H1 (cell line): Measurements from ENCODE around the gene PCDHB3. TPM values are rescaled to one million over a fixed set of nuclear protein-coding genes. Genes with fewer than 3 reads are reported as not detected.
A peak's percentile ranks its signal among the peaks of the same experiment; 100 is the strongest.

Source experiments
- CTCF ChIA-PET: fragments of 300-600 bp; sonication (Branson Sonifier 250); formaldehyde crosslinking; loops from one replicate; lab custom pipeline; 2021; ENCODE audit not compliant: partially characterized antibody; lab: Charles Lee
- POLR2A ChIA-PET: fragments of 300-600 bp; sonication (Branson Sonifier 250); formaldehyde crosslinking; loops from one replicate; lab custom pipeline; 2021; ENCODE audit warnings: inconsistent platforms; ENCODE audit not compliant: partially characterized antibody; lab: Charles Lee
- DNase-seq, 2 experiments: peaks; one replicate each; pipeline versions ENCODE4 v3.0.0 to v3.0.0-alpha.2; 2010 to 2022; ENCODE audit warnings: low spot score in 2 of 2, low read depth in 1 of 2, mixed read lengths in 1 of 2
- FAIRE-seq: peaks from 2 replicates; lab custom pipeline; 2011; peaks lifted over from hg19 to GRCh38; lab: Jason Lieb, UNC
- H2AFZ ChIP-seq: 2 replicates; pipeline ENCODE4 v1.8.1; 2012; ENCODE audit warnings: low read length, inconsistent platforms
- H2AK5ac ChIP-seq: 2 replicates; pipeline ENCODE4 v1.6.1; 2013; ENCODE audit warnings: low read depth, low read length
- H2BK120ac ChIP-seq: replicated peaks from 2 replicates; pipeline ENCODE3; 2013; ENCODE audit warnings: low read depth, low read length, inconsistent platforms
- H2BK12ac ChIP-seq: 2 replicates; pipeline ENCODE4 v1.6.1; 2013; ENCODE audit warnings: low read depth, low read length
- H2BK15ac ChIP-seq: 2 replicates; pipeline ENCODE4 v1.6.1; 2013; ENCODE audit warnings: low read length
- H2BK20ac ChIP-seq: 2 replicates; pipeline ENCODE4 v1.6.1; 2013; ENCODE audit warnings: low read length
- H2BK5ac ChIP-seq: 2 replicates; pipeline ENCODE4 v1.6.1; 2013; ENCODE audit warnings: low read depth, low read length
- H3K14ac ChIP-seq: 2 replicates; pipeline ENCODE4 v1.6.1; 2013; ENCODE audit warnings: inconsistent platforms; ENCODE audit not compliant: insufficient read length
- H3K18ac ChIP-seq: 2 replicates; pipeline ENCODE4 v1.6.1; 2013; ENCODE audit warnings: low read length; ENCODE audit errors: extremely low read depth
- H3K23ac ChIP-seq: 2 replicates; pipeline ENCODE4 v1.6.1; 2013; ENCODE audit warnings: inconsistent platforms; ENCODE audit not compliant: insufficient read length
- H3K23me2 ChIP-seq: 2 replicates; pipeline ENCODE4 v1.6.1; 2013; ENCODE audit warnings: low read depth, low read length
- H3K27ac ChIP-seq: 2 replicates; pipeline ENCODE4 v1.6.1; 2011; ENCODE audit warnings: low read depth, low read length, inconsistent platforms
- H3K27me3 ChIP-seq, 4 experiments: replicated peaks in 1 of 4; 1 replicate in 1 of 4; 2 replicates in 3 of 4; pipeline versions ENCODE4 v1.6.1 to v1.8.1; 2011 to 2013; ENCODE audit warnings: low read length in 3 of 4, mild to moderate bottlenecking in 3 of 4, inconsistent platforms in 2 of 4, mixed read lengths in 2 of 4, moderate library complexity in 1 of 4; ENCODE audit not compliant: control insufficient read depth in 3 of 4, insufficient read depth in 3 of 4; ENCODE audit errors: extremely low read depth in 1 of 4
- H3K36me3 ChIP-seq, 4 experiments: 2 replicates each; pipeline versions ENCODE4 v1.6.1 to v1.8.1; 2011 to 2013; ENCODE audit warnings: mild to moderate bottlenecking in 4 of 4, low read length in 3 of 4, moderate library complexity in 2 of 4, control low read depth in 1 of 4, inconsistent platforms in 1 of 4; ENCODE audit not compliant: insufficient read depth in 4 of 4, control insufficient read depth in 2 of 4
- H3K4ac ChIP-seq: replicated peaks from 2 replicates; pipeline ENCODE3; 2013; ENCODE audit warnings: low read length, low read depth, mixed read lengths, inconsistent platforms; ENCODE audit not compliant: insufficient read length
- H3K4me1 ChIP-seq, 4 experiments: replicated peaks in 1 of 4; 1 replicate in 1 of 4; 2 replicates in 3 of 4; pipeline versions ENCODE4 v1.6.1 to v1.8.1; 2011 to 2013; ENCODE audit warnings: low read length in 3 of 4, inconsistent platforms in 2 of 4, mixed read lengths in 1 of 4; ENCODE audit not compliant: insufficient read depth in 4 of 4, control insufficient read depth in 3 of 4
- H3K4me2 ChIP-seq, 2 experiments: 2 replicates each; pipeline versions ENCODE4 v1.6.1 to v1.8.1; 2011 to 2013; ENCODE audit warnings: low read depth in 2 of 2, low read length in 2 of 2, control low read depth in 1 of 2, inconsistent platforms in 1 of 2, mild to moderate bottlenecking in 1 of 2; ENCODE audit not compliant: insufficient read depth in 1 of 2
- H3K4me3 ChIP-seq, 4 experiments: fragments of 200-600, 300-600 bp in 1 of 4; sonication (generic), shearing (Covaris generic), sonication (Bioruptor Twin) in 1 of 4; 2 replicates each; pipeline versions ENCODE4 v1.5.1 to v1.8.1; 2011 to 2016; ENCODE audit warnings: low read length in 4 of 4, low read depth in 3 of 4, control low read depth in 2 of 4, inconsistent platforms in 2 of 4, mild to moderate bottlenecking in 2 of 4, mixed read lengths in 1 of 4, moderate library complexity in 1 of 4; ENCODE audit not compliant: insufficient read depth in 2 of 4; ENCODE audit errors: extremely low read depth in 1 of 4
- H3K56ac ChIP-seq: replicated peaks from 2 replicates; pipeline ENCODE3; 2013; ENCODE audit warnings: low read depth, mild to moderate bottlenecking, mixed read lengths, low read length, inconsistent platforms; ENCODE audit not compliant: insufficient read length
- H3K79me1 ChIP-seq: 2 replicates; pipeline ENCODE4 v1.6.1; 2013; ENCODE audit warnings: low read depth, low read length, control low read depth
- H3K79me2 ChIP-seq, 2 experiments: 2 replicates each; pipeline versions ENCODE4 v1.6.1 to v1.8.1; 2012 to 2013; ENCODE audit warnings: low read length in 2 of 2, mild to moderate bottlenecking in 2 of 2, inconsistent platforms in 1 of 2; ENCODE audit not compliant: insufficient read depth in 2 of 2, control insufficient read depth in 1 of 2
- H3K9ac ChIP-seq, 4 experiments: replicated peaks in 1 of 4; 1 replicate in 1 of 4; 2 replicates in 3 of 4; pipeline versions ENCODE4 v1.6.1 to v1.8.1; 2011 to 2013; ENCODE audit warnings: low read depth in 3 of 4, low read length in 3 of 4, control low read depth in 2 of 4, mild to moderate bottlenecking in 2 of 4, moderate library complexity in 2 of 4, inconsistent platforms in 1 of 4; ENCODE audit errors: extremely low read depth in 1 of 4
- H3K9me3 ChIP-seq, 2 experiments: 2 replicates each; pipeline versions ENCODE4 v1.6.1 to v1.8.1; 2012 to 2013; ENCODE audit warnings: mild to moderate bottlenecking in 2 of 2, moderate library complexity in 2 of 2, control low read depth in 1 of 2, inconsistent platforms in 1 of 2, low read depth in 1 of 2, low read length in 1 of 2, mixed read lengths in 1 of 2; ENCODE audit not compliant: insufficient read depth in 2 of 2
- H4K20me1 ChIP-seq, 2 experiments: replicated peaks in 1 of 2; 2 replicates each; pipeline versions ENCODE3 to v1.8.1; 2011 to 2013; ENCODE audit warnings: inconsistent platforms in 2 of 2, low read length in 2 of 2, mild to moderate bottlenecking in 1 of 2; ENCODE audit not compliant: insufficient read depth in 2 of 2, control insufficient read depth in 1 of 2
- H4K5ac ChIP-seq: 2 replicates; pipeline ENCODE4 v1.6.1; 2013; ENCODE audit warnings: low read length, low read depth, mixed read lengths, inconsistent platforms; ENCODE audit not compliant: insufficient read length
- H4K8ac ChIP-seq: 2 replicates; pipeline ENCODE4 v1.8.0; 2013; ENCODE audit warnings: mild to moderate bottlenecking, moderate library complexity, low read length, inconsistent platforms; ENCODE audit not compliant: insufficient read depth; ENCODE audit errors: extremely low read depth
- H4K91ac ChIP-seq: replicated peaks from 2 replicates; pipeline ENCODE3; 2013; ENCODE audit warnings: low read length, mixed read lengths, inconsistent platforms; ENCODE audit not compliant: insufficient read length
- ASH2L ChIP-seq: fragments of 200-600, 300-600 bp; sonication (generic); IDR thresholded peaks from one replicate; pipeline ENCODE4 v1.7.1; 2017; ENCODE audit warnings: low read length
- BACH1 ChIP-seq: IDR thresholded peaks from 2 replicates; pipeline ENCODE4 v1.6.1; 2012; ENCODE audit warnings: low read length, improper control_type of control experiment
- CTCF ChIP-seq, 3 experiments: IDR thresholded peaks; 1 replicate in 2 of 3; 2 replicates in 1 of 3; pipeline versions ENCODE4 v1.5.1 to v1.6.1; 2011; ENCODE audit warnings: low read length in 3 of 3, mild to moderate bottlenecking in 3 of 3, inconsistent platforms in 2 of 3, low read depth in 1 of 3, moderate library complexity in 1 of 3; ENCODE audit not compliant: insufficient read depth in 1 of 3; ENCODE audit errors: control extremely low read depth in 1 of 3
- GABPA ChIP-seq: IDR thresholded peaks from 2 replicates; pipeline ENCODE4 v1.6.1; 2011; ENCODE audit warnings: mild to moderate bottlenecking, low read length, moderate library complexity, borderline replicate concordance; ENCODE audit not compliant: insufficient read depth
- HDAC6 ChIP-seq: IDR thresholded peaks from one replicate; pipeline ENCODE4 v1.7.1; 2012; ENCODE audit warnings: low read depth, mild to moderate bottlenecking, inconsistent platforms, low read length, moderate library complexity
- KDM1A ChIP-seq: fragments of 200-600, 300-600 bp; sonication (generic); IDR thresholded peaks from 2 replicates; pipeline ENCODE4 v1.7.1; 2016; ENCODE audit warnings: mild to moderate bottlenecking, low read length, borderline replicate concordance
- MAFK ChIP-seq: IDR thresholded peaks from 2 replicates; pipeline ENCODE4 v1.6.1; 2012; ENCODE audit warnings: low read depth, mild to moderate bottlenecking, improper control_type of control experiment, low read length
- POU5F1 ChIP-seq: IDR thresholded peaks from 2 replicates; pipeline ENCODE4 v1.6.1; 2011; ENCODE audit warnings: low read depth, mild to moderate bottlenecking, low read length, moderate library complexity
- RBBP5 ChIP-seq: IDR thresholded peaks from 2 replicates; pipeline ENCODE4 v1.7.1; 2012; ENCODE audit warnings: low read depth, mild to moderate bottlenecking, inconsistent platforms, low read length, moderate library complexity, borderline replicate concordance
- SIX5 ChIP-seq: IDR thresholded peaks from 2 replicates; pipeline ENCODE4 v1.6.1; 2011; ENCODE audit warnings: mild to moderate bottlenecking, low read depth, low read length
- SRF ChIP-seq: IDR thresholded peaks from 2 replicates; pipeline ENCODE4 v1.6.1; 2011; ENCODE audit warnings: mild to moderate bottlenecking, low read depth, low read length, moderate library complexity
- SUZ12 ChIP-seq: fragments of 200-600 bp; sonication (generic); IDR thresholded peaks from 2 replicates; pipeline ENCODE4 v1.6.1; 2012; ENCODE audit warnings: mild to moderate bottlenecking, inconsistent platforms, low read length, moderate library complexity, mixed read lengths
- WGBS, 2 experiments: shearing (Covaris generic) in 1 of 2; methylation state at CpG; one replicate each; pipeline versions ENCODE4 v1.1.6 to v1.1.7; 2013 to 2015; ENCODE audit warnings: low lambda C conversion rate in 2 of 2, mixed read lengths in 2 of 2, inconsistent platforms in 1 of 2, low coverage in 1 of 2, missing lambda C conversion rate in 1 of 2; ENCODE audit not compliant: insufficient replicate concordance in 2 of 2, insufficient coverage in 1 of 2, insufficient read length in 1 of 2; ENCODE audit errors: extremely low coverage in 1 of 2, missing lambda C conversion rate in 1 of 2; 5-methylcytosine and 5-hydroxymethylcytosine counted together
- polyA plus RNA-seq, 7 experiments: library from polyadenylated mRNA; depleted of rRNA in 3 of 7; stranded (reverse) in 5 of 7; unstranded in 2 of 7; fragments of >200 nt in 5 of 7; fragments of 200-250 nt in 2 of 7; gene quantifications; 1 replicate in 5 of 7; 2 replicates in 1 of 7; 4 replicates in 1 of 7; pipeline versions ENCODE4 v1.2.1 to v1.2.3, GENCODE V29; 2011 to 2013; ENCODE audit warnings: missing spikeins in 2 of 7, mixed read lengths in 2 of 7
- total RNA-seq: library from RNA; stranded (reverse); fragmentation: NEBNext Ultra II Directional; extraction: Animal tissue kit (Norgen Biotek cat#: 25700); gene quantifications from 2 replicates; pipeline ENCODE4 v1.2.1, GENCODE V29; 2021

Gene PCDHB3
- total and polyA plus RNA-seq, 2 of the 8 experiments (the other 6 are each of a cell fraction or from before 2014, with no cell fraction given) = 1.6 to 3.4 TPM

GRCh38 chr5:141127305-141127704 is 27.0 kb downstream of the PCDHB3 start:
- no peak overlapping the region for H2BK120ac ChIP-seq
- POLR2A ChIA-PET = interaction anchor here (0.8 to 1.8 kb wide), 2 partner anchors 8 to 33 kb away, joined by 6 to 7 read pairs; partner anchors contain the start of gene PCDHB2
- H3K9ac ChIP-seq = no peak overlapping the region
- H3K56ac ChIP-seq = no peak overlapping the region
- no peaks in the 10 kb centered on the region for H3K79me1 ChIP-seq
- H2BK15ac ChIP-seq = no peak overlapping the region
- H3K79me2 ChIP-seq = no peaks in the 10 kb centered on the region
- no peak overlapping the region for H4K91ac ChIP-seq
- H3K9me3 ChIP-seq = no peaks in the 10 kb centered on the region; a peak in 1 of 4 replicates
- no peak overlapping the region for H2AK5ac ChIP-seq
- 91% methylated on average over 1 of the region's 1 CpG; no CpG with 5 or more reads in 1 of the 2 experiments for WGBS, 2 experiments
- no peak overlapping the region for H2BK5ac ChIP-seq
- no peak overlapping the region for H3K18ac ChIP-seq
- H2BK12ac ChIP-seq = no peak overlapping the region
- no peak overlapping the region for H3K4me3 ChIP-seq
- no peak overlapping the region for H3K14ac ChIP-seq
- no peaks in the 10 kb centered on the region for H3K23me2 ChIP-seq
- H3K36me3 ChIP-seq = no peaks in the 10 kb centered on the region
- CTCF ChIA-PET = interaction anchor here (0.9 to 2.8 kb wide), 10 partner anchors 8 to 223 kb away, joined by 3 to 13 read pairs (median 4); partner anchors contain the start of genes PCDHB16, PCDHB2, PCDHB3 and PCDHB5
- FAIRE-seq (peak; percentile 55), DNase-seq (no peak)
- no peak overlapping the region for H4K5ac ChIP-seq
- H4K8ac ChIP-seq = no peak overlapping the region
- H3K23ac ChIP-seq = no peak overlapping the region
- H3K4me2 ChIP-seq = no peak overlapping the region
- no peaks in the 10 kb centered on the region for H3K4me1 ChIP-seq
- no peak overlapping the region for H3K27ac ChIP-seq
- H2BK20ac ChIP-seq = no peak overlapping the region
- H2AFZ ChIP-seq = no peak overlapping the region
- no peaks in the 10 kb centered on the region for H4K20me1 ChIP-seq
- H3K27me3 ChIP-seq = no peaks in the 10 kb centered on the region
- H3K4ac ChIP-seq = no peak overlapping the region
- no peak for TF ChIP-seq GABPA
- TF ChIP-seq RBBP5 = no peak
- TF ChIP-seq SIX5 = no peak
- TF ChIP-seq KDM1A = no peak
- TF ChIP-seq MAFK = no peak
- no peak for TF ChIP-seq ASH2L
- TF ChIP-seq CTCF (IDR thresholded peaks at IDR 0.05; ENCODE audit: control extremely low read depth in 1 of 3, insufficient read depth in 1 of 3, low read depth in 1 of 3, low read length in 3 of 3) = no peak
- no peak for TF ChIP-seq SRF
- no peak for TF ChIP-seq POU5F1
- TF ChIP-seq SUZ12 = no peak
- TF ChIP-seq HDAC6 = no peak
- TF ChIP-seq BACH1 = no peak
